SK-N-SH (cell line): Measurements from ENCODE around the gene TEX9. TPM values are rescaled to one million over a fixed set of nuclear protein-coding genes. Genes with fewer than 3 reads are reported as not detected.

Experiments used
- CTCF ChIA-PET: fragments of 300-600, 350-600 bp; formaldehyde crosslinking; extraction: SDS; loops from one replicate; lab custom pipeline; 2021; lab: Yijun Ruan, JAX
- POLR2A ChIA-PET: fragments of 350-600 bp; sonication (Branson Sonifier 250); formaldehyde crosslinking; extraction: SDS; loops from one replicate; lab custom pipeline; 2020; ENCODE audit warnings: antibody characterized with exemption, inconsistent platforms; lab: Yijun Ruan, JAX
- DNase-seq: peaks from one replicate; pipeline ENCODE4 v3.0.0; 2012
- H2AFZ ChIP-seq: fragments of 200-600 bp; sonication (generic); 2 replicates; pipeline ENCODE4 v1.8.1; 2016; ENCODE audit warnings: antibody characterized with exemption, mild to moderate bottlenecking, low read depth
- H3F3A ChIP-seq: fragments of 200-600 bp; sonication (generic); replicated peaks from 2 replicates; pipeline ENCODE3; 2016; ENCODE audit warnings: antibody characterized with exemption, mild to moderate bottlenecking; ENCODE audit not compliant: insufficient read depth
- H3K27ac ChIP-seq, 2 experiments: fragments of 200-500 bp in 1 of 2; fragments of 200-600 bp in 1 of 2; sonication (Bioruptor generic) in 1 of 2; sonication (generic), shearing (Covaris generic) in 1 of 2; 2 replicates each; pipeline versions ENCODE4 v1.5.1 to v1.6.1; 2014 to 2016; ENCODE audit warnings: low read depth in 2 of 2, inconsistent platforms in 1 of 2, low read length in 1 of 2, mild to moderate bottlenecking in 1 of 2, mixed read lengths in 1 of 2
- H3K27me3 ChIP-seq: fragments of 200-600 bp; sonication (generic), shearing (Covaris generic); 2 replicates; pipeline ENCODE4 v1.6.1; 2016; ENCODE audit warnings: mixed run types; ENCODE audit not compliant: insufficient read depth
- H3K36me3 ChIP-seq, 2 experiments: fragments of 200-500 bp in 1 of 2; fragments of 200-600 bp in 1 of 2; sonication (Bioruptor generic) in 1 of 2; sonication (generic) in 1 of 2; replicated peaks in 1 of 2; 2 replicates each; pipeline versions ENCODE3 to v1.5.1; 2014 to 2016; ENCODE audit warnings: low read length in 1 of 2, mild to moderate bottlenecking in 1 of 2; ENCODE audit not compliant: insufficient read depth in 2 of 2, control insufficient read depth in 1 of 2
- H3K4me1 ChIP-seq, 2 experiments: fragments of 200-500 bp in 1 of 2; fragments of 200-600 bp in 1 of 2; sonication (Bioruptor generic) in 1 of 2; sonication (generic), shearing (Covaris generic) in 1 of 2; 2 replicates each; pipeline versions ENCODE4 v1.5.1 to v1.6.1; 2014 to 2016; ENCODE audit warnings: low read depth in 1 of 2, low read length in 1 of 2, mixed run types in 1 of 2; ENCODE audit not compliant: insufficient read depth in 2 of 2, control insufficient read depth in 1 of 2
- H3K4me2 ChIP-seq: fragments of 200-600 bp; sonication (generic), shearing (Covaris generic); 2 replicates; pipeline ENCODE4 v1.6.1; 2017; ENCODE audit warnings: mixed run types
- H3K4me3 ChIP-seq, 2 experiments: fragments of 200-500 bp in 1 of 2; fragments of 200-600 bp in 1 of 2; sonication (Bioruptor generic) in 1 of 2; sonication (generic), shearing (Covaris generic) in 1 of 2; 2 replicates each; pipeline versions ENCODE4 v1.5.1 to v1.8.1; 2014 to 2016; ENCODE audit warnings: low read depth in 2 of 2, inconsistent platforms in 1 of 2, low read length in 1 of 2, mild to moderate bottlenecking in 1 of 2, mixed read lengths in 1 of 2, moderate library complexity in 1 of 2
- H3K79me2 ChIP-seq: fragments of 200-600 bp; sonication (generic); 2 replicates; pipeline ENCODE4 v1.8.1; 2017; ENCODE audit warnings: mild to moderate bottlenecking; ENCODE audit not compliant: insufficient read depth
- H3K9ac ChIP-seq: fragments of 200-600 bp; sonication (generic); 2 replicates; pipeline ENCODE4 v1.6.1; 2017; ENCODE audit warnings: mixed run types
- H3K9me2 ChIP-seq: fragments of 200-600 bp; sonication (generic); 2 replicates; pipeline ENCODE4 v1.6.1; 2017; ENCODE audit warnings: mixed run types
- H3K9me3 ChIP-seq: fragments of 200-600 bp; sonication (generic); 2 replicates; pipeline ENCODE4 v1.6.1; 2017; ENCODE audit warnings: mixed run types, mild to moderate bottlenecking, moderate library complexity
- H4K20me1 ChIP-seq: fragments of 200-600 bp; sonication (generic); 2 replicates; pipeline ENCODE4 v1.6.1; 2017; ENCODE audit warnings: mild to moderate bottlenecking, mixed run types; ENCODE audit not compliant: insufficient read depth
- ELF1 ChIP-seq: IDR thresholded peaks from 2 replicates; pipeline ENCODE4 v1.4.0; 2012
- FOSL2 ChIP-seq: IDR thresholded peaks from 2 replicates; pipeline ENCODE4 v1.4.0; 2012; ENCODE audit warnings: low read depth, mild to moderate bottlenecking, moderate library complexity, borderline replicate concordance
- FOXJ3 ChIP-seq: sonication (generic); formaldehyde crosslinking; IDR thresholded peaks from 2 replicates; pipeline ENCODE4 v1.5.1; 2020; ENCODE audit warnings: mild to moderate bottlenecking, missing genetic modification reagents
- FOXM1 ChIP-seq: IDR thresholded peaks from 2 replicates; pipeline ENCODE4 v1.4.0; 2012; ENCODE audit warnings: low read depth, mild to moderate bottlenecking
- GABPA ChIP-seq: IDR thresholded peaks from 2 replicates; pipeline ENCODE4 v1.4.0; 2012; ENCODE audit warnings: low read depth, mild to moderate bottlenecking
- GATA2 ChIP-seq: sonication (generic); formaldehyde crosslinking; IDR thresholded peaks from 2 replicates; pipeline ENCODE4 v1.5.0; 2020; ENCODE audit warnings: mild to moderate bottlenecking, missing genetic modification reagents
- NFIC ChIP-seq: IDR thresholded peaks from 2 replicates; pipeline ENCODE4 v1.4.0; 2012; ENCODE audit warnings: borderline replicate concordance
- RCOR1 ChIP-seq: fragments of 150-350 bp; IDR thresholded peaks from 2 replicates; pipeline ENCODE4 v1.6.1; 2017; ENCODE audit warnings: antibody characterized with exemption, low read length
- RFX5 ChIP-seq: IDR thresholded peaks from 2 replicates; pipeline ENCODE4 v1.6.1; 2012; ENCODE audit warnings: mild to moderate bottlenecking, improper control_type of control experiment, low read length
- RXRA ChIP-seq: IDR thresholded peaks from 2 replicates; pipeline ENCODE4 v1.4.0; 2012; ENCODE audit warnings: low read depth, mild to moderate bottlenecking, borderline replicate concordance
- SIN3A ChIP-seq: IDR thresholded peaks from 2 replicates; pipeline ENCODE4 v1.6.1; 2012; ENCODE audit warnings: low read depth, mild to moderate bottlenecking, low read length, moderate library complexity, borderline replicate concordance
- SMC3 ChIP-seq: IDR thresholded peaks from 2 replicates; pipeline ENCODE4 v1.6.1; 2012; ENCODE audit warnings: low read depth, low read length, improper control_type of control experiment
- TAF1 ChIP-seq: IDR thresholded peaks from 2 replicates; pipeline ENCODE4 v1.6.1; 2012; ENCODE audit warnings: low read depth, mild to moderate bottlenecking, low read length, moderate library complexity, borderline replicate concordance
- TCF12 ChIP-seq: IDR thresholded peaks from 2 replicates; pipeline ENCODE4 v1.4.0; 2012
- TEAD4 ChIP-seq: IDR thresholded peaks from 2 replicates; pipeline ENCODE4 v1.4.0; 2012; ENCODE audit warnings: mild to moderate bottlenecking, borderline replicate concordance; ENCODE audit not compliant: insufficient read depth
- YY1 ChIP-seq: IDR thresholded peaks from 2 replicates; pipeline ENCODE4 v1.4.0; 2012; ENCODE audit warnings: low read depth, mild to moderate bottlenecking
- WGBS: methylation state at CpG from one replicate; pipeline ENCODE4 v1.1.6; 2017; ENCODE audit warnings: low lambda C conversion rate; 5-methylcytosine and 5-hydroxymethylcytosine counted together
- polyA plus RNA-seq, 3 experiments: library from polyadenylated mRNA; depleted of rRNA; stranded (reverse); fragments of >200 nt; gene quantifications; 2 replicates each; pipeline ENCODE4 v1.2.3, GENCODE V29; 2012
- TF ChIP-seq, protein P1 (sequence below): IDR thresholded peaks from 2 replicates; pipeline ENCODE4; 2012
- TF ChIP-seq, protein P2 (sequence below): fragments of 200-600 bp; sonication (generic); IDR thresholded peaks from 2 replicates; pipeline ENCODE4 v1.6.1; 2017; ENCODE audit warnings: antibody characterized with exemption, mild to moderate bottlenecking, moderate library complexity
- TF ChIP-seq, protein P3 (sequence below): fragments of 150-350 bp; IDR thresholded peaks from 2 replicates; pipeline ENCODE4 v1.6.1; 2016; ENCODE audit warnings: mild to moderate bottlenecking, low read depth, low read length

The TEX9 gene
- polyA plus RNA-seq, 1 of the 3 experiments (the other 2 are of a cell fraction) = 1.9 TPM

DNA sequence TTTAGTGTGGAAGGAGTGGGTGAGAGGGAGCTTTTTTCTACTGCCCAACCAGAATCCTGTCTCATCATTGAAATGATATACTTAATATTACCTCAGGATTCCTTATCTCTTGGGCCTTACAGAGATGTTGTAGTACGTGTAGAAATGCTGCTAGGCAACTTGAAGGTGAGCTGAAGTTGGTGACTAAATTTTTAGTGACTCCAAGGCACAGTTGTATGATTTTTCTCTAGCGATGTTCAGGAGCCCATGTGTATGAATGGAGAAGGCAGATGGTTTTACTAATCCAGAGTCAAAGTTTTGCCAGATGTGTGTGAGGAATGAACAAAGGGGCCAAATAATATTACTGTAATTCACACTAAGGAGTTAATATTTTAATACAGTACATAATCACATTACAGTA lies 42.8 kb upstream of the TEX9 start:
- no peak overlapping the region for H2AFZ ChIP-seq
- TF ChIP-seq TAF1 (no peak), RFX5 (no peak), YY1 (no peak), SIN3A (no peak), RXRA (no peak), TEAD4 (no peak), FOSL2 (no peak), TCF12 (no peak), ELF1 (no peak), RCOR1 (no peak), SMC3 (no peak), FOXJ3 (CRISPR knock-in tag) (no peak), NFIC (no peak), GABPA (no peak), GATA2 (CRISPR knock-in tag) (no peak), FOXM1 (no peak)
- TF ChIP-seq, protein P1, sequence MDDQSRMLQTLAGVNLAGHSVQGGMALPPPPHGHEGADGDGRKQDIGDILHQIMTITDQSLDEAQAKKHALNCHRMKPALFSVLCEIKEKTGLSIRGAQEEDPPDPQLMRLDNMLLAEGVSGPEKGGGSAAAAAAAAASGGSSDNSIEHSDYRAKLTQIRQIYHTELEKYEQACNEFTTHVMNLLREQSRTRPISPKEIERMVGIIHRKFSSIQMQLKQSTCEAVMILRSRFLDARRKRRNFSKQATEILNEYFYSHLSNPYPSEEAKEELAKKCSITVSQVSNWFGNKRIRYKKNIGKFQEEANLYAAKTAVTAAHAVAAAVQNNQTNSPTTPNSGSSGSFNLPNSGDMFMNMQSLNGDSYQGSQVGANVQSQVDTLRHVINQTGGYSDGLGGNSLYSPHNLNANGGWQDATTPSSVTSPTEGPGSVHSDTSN = no peak
- TF ChIP-seq, protein P2, sequence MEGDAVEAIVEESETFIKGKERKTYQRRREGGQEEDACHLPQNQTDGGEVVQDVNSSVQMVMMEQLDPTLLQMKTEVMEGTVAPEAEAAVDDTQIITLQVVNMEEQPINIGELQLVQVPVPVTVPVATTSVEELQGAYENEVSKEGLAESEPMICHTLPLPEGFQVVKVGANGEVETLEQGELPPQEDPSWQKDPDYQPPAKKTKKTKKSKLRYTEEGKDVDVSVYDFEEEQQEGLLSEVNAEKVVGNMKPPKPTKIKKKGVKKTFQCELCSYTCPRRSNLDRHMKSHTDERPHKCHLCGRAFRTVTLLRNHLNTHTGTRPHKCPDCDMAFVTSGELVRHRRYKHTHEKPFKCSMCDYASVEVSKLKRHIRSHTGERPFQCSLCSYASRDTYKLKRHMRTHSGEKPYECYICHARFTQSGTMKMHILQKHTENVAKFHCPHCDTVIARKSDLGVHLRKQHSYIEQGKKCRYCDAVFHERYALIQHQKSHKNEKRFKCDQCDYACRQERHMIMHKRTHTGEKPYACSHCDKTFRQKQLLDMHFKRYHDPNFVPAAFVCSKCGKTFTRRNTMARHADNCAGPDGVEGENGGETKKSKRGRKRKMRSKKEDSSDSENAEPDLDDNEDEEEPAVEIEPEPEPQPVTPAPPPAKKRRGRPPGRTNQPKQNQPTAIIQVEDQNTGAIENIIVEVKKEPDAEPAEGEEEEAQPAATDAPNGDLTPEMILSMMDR = no peak
- TF ChIP-seq, protein P3, sequence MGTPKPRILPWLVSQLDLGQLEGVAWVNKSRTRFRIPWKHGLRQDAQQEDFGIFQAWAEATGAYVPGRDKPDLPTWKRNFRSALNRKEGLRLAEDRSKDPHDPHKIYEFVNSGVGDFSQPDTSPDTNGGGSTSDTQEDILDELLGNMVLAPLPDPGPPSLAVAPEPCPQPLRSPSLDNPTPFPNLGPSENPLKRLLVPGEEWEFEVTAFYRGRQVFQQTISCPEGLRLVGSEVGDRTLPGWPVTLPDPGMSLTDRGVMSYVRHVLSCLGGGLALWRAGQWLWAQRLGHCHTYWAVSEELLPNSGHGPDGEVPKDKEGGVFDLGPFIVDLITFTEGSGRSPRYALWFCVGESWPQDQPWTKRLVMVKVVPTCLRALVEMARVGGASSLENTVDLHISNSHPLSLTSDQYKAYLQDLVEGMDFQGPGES = no peak
- no peak overlapping the region for H3K4me3 ChIP-seq

More for the DNA sequence above, 42.8 kb upstream of the TEX9 start:
- Histone ChIP-seq H3K9ac (no peak overlapping the region), H3K9me3 (peaks cover 12% of the 10 kb centered on the region), H3K27me3 (no peaks in the 10 kb centered on the region), H3K4me1 (peaks cover 0 to 3% of the 10 kb centered on the region in 2 experiments; a peak in 1 of 4 replicates), H3K36me3 (no peaks in the 10 kb centered on the region), H3K27ac (no peak overlapping the region), H4K20me1 (no peaks in the 10 kb centered on the region), H3K9me2 (no peaks in the 10 kb centered on the region), H3F3A (no peaks in the 10 kb centered on the region), H3K79me2 (no peaks in the 10 kb centered on the region), H3K4me2 (no peak overlapping the region)
- ChIA-PET CTCF (no interaction called here), POLR2A (no interaction called here)
- no peak for DNase-seq
- 38% methylated on average over 2 of the region's 2 CpGs for WGBS
